ENCODE results near the gene FNIP2.
"Not testable (repeated sequence)": the region's sequence is repeated elsewhere in the genome, so short reads cannot be mapped to it uniquely, and the experiment has no call there.

DNA sequence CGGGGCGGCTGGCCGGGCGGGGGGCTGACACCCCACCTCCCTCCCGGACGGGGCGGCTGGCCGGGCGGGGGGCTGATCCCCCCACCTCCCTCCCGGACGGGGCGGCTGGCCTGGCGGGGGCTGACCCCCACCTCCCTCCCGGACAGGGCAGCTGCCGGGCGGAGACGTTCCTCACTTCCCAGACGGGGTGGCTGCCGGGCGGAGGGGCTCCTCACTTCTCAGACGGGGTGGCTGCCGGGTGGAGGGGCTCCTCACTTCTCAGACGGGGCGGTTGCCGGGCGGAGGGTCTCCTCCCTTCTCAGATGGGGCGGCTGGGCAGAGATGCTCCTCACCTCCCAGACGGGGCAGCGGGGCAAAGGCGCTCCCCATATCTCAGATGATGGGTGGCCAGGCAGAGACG lies 22.3 kb upstream of the FNIP2 start:
- TF ChIP-seq, protein P1, sequence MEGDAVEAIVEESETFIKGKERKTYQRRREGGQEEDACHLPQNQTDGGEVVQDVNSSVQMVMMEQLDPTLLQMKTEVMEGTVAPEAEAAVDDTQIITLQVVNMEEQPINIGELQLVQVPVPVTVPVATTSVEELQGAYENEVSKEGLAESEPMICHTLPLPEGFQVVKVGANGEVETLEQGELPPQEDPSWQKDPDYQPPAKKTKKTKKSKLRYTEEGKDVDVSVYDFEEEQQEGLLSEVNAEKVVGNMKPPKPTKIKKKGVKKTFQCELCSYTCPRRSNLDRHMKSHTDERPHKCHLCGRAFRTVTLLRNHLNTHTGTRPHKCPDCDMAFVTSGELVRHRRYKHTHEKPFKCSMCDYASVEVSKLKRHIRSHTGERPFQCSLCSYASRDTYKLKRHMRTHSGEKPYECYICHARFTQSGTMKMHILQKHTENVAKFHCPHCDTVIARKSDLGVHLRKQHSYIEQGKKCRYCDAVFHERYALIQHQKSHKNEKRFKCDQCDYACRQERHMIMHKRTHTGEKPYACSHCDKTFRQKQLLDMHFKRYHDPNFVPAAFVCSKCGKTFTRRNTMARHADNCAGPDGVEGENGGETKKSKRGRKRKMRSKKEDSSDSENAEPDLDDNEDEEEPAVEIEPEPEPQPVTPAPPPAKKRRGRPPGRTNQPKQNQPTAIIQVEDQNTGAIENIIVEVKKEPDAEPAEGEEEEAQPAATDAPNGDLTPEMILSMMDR (conservative IDR thresholded peaks at IDR 0.05 in 1 of 2, IDR thresholded peaks at IDR 0.05 in 1 of 2; ENCODE audit: low read depth in 1 of 2, low read length in 2 of 2) = not testable (repeated sequence)
- TF ChIP-seq EZH2 (IDR thresholded peaks at IDR 0.05; ENCODE audit: low read length, missing control alignments) = not testable (repeated sequence)
